22Rv1 (cell line): ENCODE results near the gene GLTP.
"Not testable (repeated sequence)": the region's sequence is repeated elsewhere in the genome, so short reads cannot be mapped to it uniquely, and the experiment has no call there.

ENCODE experiments used
- H3K27ac ChIP-seq: fragments of 450-650 bp; 2 replicates; pipeline ENCODE4 v1.5.1; 2017
- ZFX ChIP-seq: fragments of 450-650 bp; IDR thresholded peaks from 2 replicates; pipeline ENCODE4 v1.6.1; 2017; ENCODE audit warnings: antibody characterized with exemption, borderline replicate concordance
- TF ChIP-seq, protein P1 (sequence below): fragments of 450-650 bp; IDR thresholded peaks from 2 replicates; pipeline ENCODE4 v1.5.1; 2017; ENCODE audit warnings: mild to moderate bottlenecking

The GLTP gene

DNA sequence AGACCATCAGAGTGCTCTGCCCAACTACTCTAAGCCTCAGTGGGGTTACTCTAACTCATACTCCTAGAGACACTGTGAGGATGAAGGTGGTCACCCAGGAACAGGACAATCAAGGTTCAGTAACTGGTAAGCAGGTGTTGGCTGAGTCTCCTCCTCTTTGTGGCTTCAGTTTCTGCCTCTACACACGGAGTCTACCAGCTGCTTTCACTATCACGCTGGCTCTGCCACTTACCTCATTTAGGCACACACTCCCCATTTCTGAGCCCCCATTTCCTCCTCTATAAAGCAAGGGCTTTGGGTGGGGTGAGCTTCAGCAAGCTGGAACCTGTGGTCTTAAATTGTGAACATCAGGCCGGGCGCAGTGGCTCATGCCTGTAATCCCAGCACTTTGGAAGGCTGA, 12.4 kb upstream of the GLTP start:
- TF ChIP-seq, protein P1, sequence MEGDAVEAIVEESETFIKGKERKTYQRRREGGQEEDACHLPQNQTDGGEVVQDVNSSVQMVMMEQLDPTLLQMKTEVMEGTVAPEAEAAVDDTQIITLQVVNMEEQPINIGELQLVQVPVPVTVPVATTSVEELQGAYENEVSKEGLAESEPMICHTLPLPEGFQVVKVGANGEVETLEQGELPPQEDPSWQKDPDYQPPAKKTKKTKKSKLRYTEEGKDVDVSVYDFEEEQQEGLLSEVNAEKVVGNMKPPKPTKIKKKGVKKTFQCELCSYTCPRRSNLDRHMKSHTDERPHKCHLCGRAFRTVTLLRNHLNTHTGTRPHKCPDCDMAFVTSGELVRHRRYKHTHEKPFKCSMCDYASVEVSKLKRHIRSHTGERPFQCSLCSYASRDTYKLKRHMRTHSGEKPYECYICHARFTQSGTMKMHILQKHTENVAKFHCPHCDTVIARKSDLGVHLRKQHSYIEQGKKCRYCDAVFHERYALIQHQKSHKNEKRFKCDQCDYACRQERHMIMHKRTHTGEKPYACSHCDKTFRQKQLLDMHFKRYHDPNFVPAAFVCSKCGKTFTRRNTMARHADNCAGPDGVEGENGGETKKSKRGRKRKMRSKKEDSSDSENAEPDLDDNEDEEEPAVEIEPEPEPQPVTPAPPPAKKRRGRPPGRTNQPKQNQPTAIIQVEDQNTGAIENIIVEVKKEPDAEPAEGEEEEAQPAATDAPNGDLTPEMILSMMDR: no peak
- TF ChIP-seq ZFX: no peak
- H3K27ac ChIP-seq: no peak overlapping the region

GRCh38 chr12:109892165-109892715, 11.9 kb upstream of the GLTP start:
- H3K27ac ChIP-seq: no peak overlapping the region
- TF ChIP-seq ZFX: no peak
- TF ChIP-seq, protein P1: no peak

- H3K27ac ChIP-seq: not testable (repeated sequence)
Observed at GRCh38 chr12:109891731-109892130, 11.4 kb upstream of the GLTP start.

GRCh38 chr12:109890620-109891170, 10.4 kb upstream of the GLTP start:
- TF ChIP-seq ZFX: no peak
- TF ChIP-seq, protein P1: no peak
- no peak overlapping the region for H3K27ac ChIP-seq

GRCh38 chr12:109888179-109889020, 8.1 kb upstream of the GLTP start:
- no peak overlapping the region for H3K27ac ChIP-seq
- TF ChIP-seq, protein P1: no peak
- no peak for TF ChIP-seq ZFX

DNA sequence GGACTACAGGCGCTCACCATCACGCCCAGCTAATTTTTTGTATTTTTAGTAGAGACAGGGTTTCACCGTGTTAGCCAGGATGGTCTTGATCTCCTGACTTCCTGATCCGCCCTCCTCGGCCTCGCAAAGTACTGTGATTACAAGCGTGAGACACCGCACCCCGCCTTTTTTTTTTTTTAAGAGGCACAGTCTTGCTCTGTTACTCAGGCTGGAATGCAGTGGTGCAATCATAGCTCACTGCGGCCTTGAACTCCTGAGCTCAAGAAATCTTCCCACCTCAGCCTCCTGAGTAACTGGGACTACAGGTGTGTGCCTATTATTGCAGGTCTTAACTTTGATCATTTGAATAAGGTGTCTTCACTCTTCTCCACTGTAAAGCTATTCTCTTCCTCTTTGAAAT, 5.3 kb upstream of the GLTP start:
- TF ChIP-seq, protein P1: no peak
- no peak for TF ChIP-seq ZFX
- no peak overlapping the region for H3K27ac ChIP-seq

GRCh38 chr12:109883461-109883860, 3.1 kb upstream of the GLTP start:
- TF ChIP-seq, protein P1: no peak
- TF ChIP-seq ZFX: no peak
- no peak overlapping the region for H3K27ac ChIP-seq
